Measurements from ENCODE around the gene ABRACL. TPM values are rescaled to one million over a fixed set of nuclear protein-coding genes. Genes with fewer than 3 reads are reported as not detected.

ABRACL gene
- polyA plus RNA-seq, 1 donor (not counting 4 experiments of a cell fraction or from before 2014, with no cell fraction given): 120 TPM

- no peak for TF ChIP-seq EZH2 (IDR thresholded peaks at IDR 0.05; ENCODE audit: low read length)
- no peak for TF ChIP-seq CTCF (optimal IDR thresholded peaks at IDR 0.05 in 1 of 3, IDR thresholded peaks at IDR 0.05 in 1 of 3, conservative IDR thresholded peaks at IDR 0.05 in 1 of 3; ENCODE audit: extremely low read depth in 1 of 3, insufficient read depth in 2 of 3, low read length in 3 of 3)
- Histone ChIP-seq H3K9ac (ENCODE audit: control insufficient read depth, extremely low read depth, insufficient read depth, low read length) (no peak overlapping the region), H3K27me3 (ENCODE audit: control insufficient read depth, extremely low read depth, insufficient read depth, low read length) (no peaks in the 10 kb centered on the region), H3K4me3 (ENCODE audit: control insufficient read depth in 2 of 3, extremely low read depth in 1 of 3, insufficient read depth in 2 of 3, low read depth in 1 of 3, low read length in 3 of 3) (no peak overlapping the region), H3K27ac (ENCODE audit: control insufficient read depth, insufficient read depth, low read length) (no peak overlapping the region), H3K9me3 (ENCODE audit: control insufficient read depth, low read depth, low read length) (no peaks in the 10 kb centered on the region), H3K79me2 (ENCODE audit: control insufficient read depth, insufficient read depth, low read length) (no peaks in the 10 kb centered on the region), H3K9me1 (ENCODE audit: control insufficient read depth, extremely low read depth, insufficient read depth, low read length) (no peaks in the 10 kb centered on the region), H4K20me1 (ENCODE audit: control insufficient read depth, extremely low read depth, insufficient read depth, low read length) (no peaks in the 10 kb centered on the region), H3K36me3 (ENCODE audit: control insufficient read depth in 2 of 2, extremely low read depth in 1 of 2, insufficient read depth in 2 of 2, low read length in 2 of 2) (no peaks in the 10 kb centered on the region), H2AFZ (ENCODE audit: control insufficient read depth, low read length) (no peak overlapping the region), H3K4me2 (ENCODE audit: control insufficient read depth, extremely low read depth, insufficient read depth, low read depth, low read length) (no peak overlapping the region), H3K4me1 (ENCODE audit: control insufficient read depth, extremely low read depth, insufficient read depth, low read length) (peaks cover 6% of the 10 kb centered on the region)
- DNase-seq (ENCODE audit: low read depth, low spot score): no peak
- no peak for FAIRE-seq
- dilution Hi-C loops (cut with MboI; ENCODE audit: extremely low pct_ligation_motif_present, low sequenced_read_pairs): no loop called here
Observed at GRCh38 chr6:139064981-139065665, 36.6 kb downstream of the ABRACL start.

DNA sequence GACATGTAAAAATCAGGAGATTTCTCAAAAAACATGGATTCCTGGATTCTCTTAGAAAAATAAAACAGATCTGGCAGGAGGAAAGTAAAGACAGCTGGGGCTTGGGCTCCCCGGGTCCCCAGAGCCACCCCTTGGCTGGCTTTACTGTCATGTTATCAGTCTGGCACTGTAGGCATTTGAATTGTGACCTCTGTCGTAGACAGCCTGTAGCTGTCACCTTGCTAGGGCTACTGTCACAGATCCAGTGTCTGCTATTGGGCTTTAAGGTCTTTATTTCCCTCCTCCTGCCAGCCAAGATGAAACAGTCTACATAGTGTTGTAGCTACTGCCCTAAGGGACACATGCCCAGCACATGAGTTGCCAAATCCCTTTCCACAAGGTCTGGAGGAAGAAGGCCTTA, 37.5 kb downstream of the ABRACL start:
- Histone ChIP-seq H3K9me3 (ENCODE audit: control insufficient read depth, low read depth, low read length) (no peaks in the 10 kb centered on the region), H3K9ac (ENCODE audit: control insufficient read depth, extremely low read depth, insufficient read depth, low read length) (no peak overlapping the region), H3K79me2 (ENCODE audit: control insufficient read depth, insufficient read depth, low read length) (no peaks in the 10 kb centered on the region), H3K4me2 (ENCODE audit: control insufficient read depth, extremely low read depth, insufficient read depth, low read depth, low read length) (no peak overlapping the region), H3K4me1 (ENCODE audit: control insufficient read depth, extremely low read depth, insufficient read depth, low read length) (no peaks in the 10 kb centered on the region), H3K27me3 (ENCODE audit: control insufficient read depth, extremely low read depth, insufficient read depth, low read length) (no peaks in the 10 kb centered on the region), H3K27ac (ENCODE audit: control insufficient read depth, insufficient read depth, low read length) (no peak overlapping the region), H3K4me3 (ENCODE audit: control insufficient read depth in 2 of 3, extremely low read depth in 1 of 3, insufficient read depth in 2 of 3, low read depth in 1 of 3, low read length in 3 of 3) (no peak overlapping the region), H2AFZ (ENCODE audit: control insufficient read depth, low read length) (no peak overlapping the region), H3K9me1 (ENCODE audit: control insufficient read depth, extremely low read depth, insufficient read depth, low read length) (no peaks in the 10 kb centered on the region), H4K20me1 (ENCODE audit: control insufficient read depth, extremely low read depth, insufficient read depth, low read length) (no peaks in the 10 kb centered on the region), H3K36me3 (ENCODE audit: control insufficient read depth in 2 of 2, extremely low read depth in 1 of 2, insufficient read depth in 2 of 2, low read length in 2 of 2) (no peaks in the 10 kb centered on the region)
- DNase-seq (ENCODE audit: low read depth, low spot score): no peak
- dilution Hi-C loops (cut with MboI; ENCODE audit: extremely low pct_ligation_motif_present, low sequenced_read_pairs): no loop called here
- no peak for FAIRE-seq
- TF ChIP-seq EZH2 (IDR thresholded peaks at IDR 0.05; ENCODE audit: low read length) (no peak), CTCF (optimal IDR thresholded peaks at IDR 0.05 in 1 of 3, IDR thresholded peaks at IDR 0.05 in 1 of 3, conservative IDR thresholded peaks at IDR 0.05 in 1 of 3; ENCODE audit: extremely low read depth in 1 of 3, insufficient read depth in 2 of 3, low read length in 3 of 3) (no peak)

Data from keratinocyte (primary cell).